Vagina (tissue), 2 donors: Measurements from ENCODE around the gene TBC1D4.

Experiments used
- CTCF ChIP-seq, 3 experiments: fragments of 450-650 bp in 2 of 3; fragments of 200-600 bp in 1 of 3; sonication (generic) in 1 of 3; IDR thresholded peaks; one replicate each; pipeline ENCODE4 v1.5.1; 2017 to 2019; ENCODE audit warnings: antibody characterized with exemption in 3 of 3, mild to moderate bottlenecking in 2 of 3, moderate library complexity in 2 of 3
- POLR2A ChIP-seq, 2 donors: fragments of 450-650 bp; IDR thresholded peaks; one replicate each; pipeline ENCODE4 v1.6.1; 2017; ENCODE audit warnings: antibody characterized with exemption in 2 of 2, mild to moderate bottlenecking in 2 of 2, moderate library complexity in 2 of 2

- TF ChIP-seq CTCF (IDR thresholded peaks at IDR 0.05) (no peak), POLR2A (IDR thresholded peaks at IDR 0.05) (no peak)
Measured at GRCh38 chr13:75455962-75456361, 26.0 kb downstream of the TBC1D4 start.
